H1 (cell line): ENCODE results near the gene OTUD3. TPM values are rescaled to one million over a fixed set of nuclear protein-coding genes. Genes with fewer than 3 reads are reported as not detected.

ENCODE experiments used
- CTCF ChIA-PET: fragments of 300-600 bp; sonication (Branson Sonifier 250); formaldehyde crosslinking; loops from one replicate; lab custom pipeline; 2021; ENCODE audit not compliant: partially characterized antibody; lab: Charles Lee
- POLR2A ChIA-PET: fragments of 300-600 bp; sonication (Branson Sonifier 250); formaldehyde crosslinking; loops from one replicate; lab custom pipeline; 2021; ENCODE audit warnings: inconsistent platforms; ENCODE audit not compliant: partially characterized antibody; lab: Charles Lee
- DNase-seq, 2 experiments: peaks; one replicate each; pipeline versions ENCODE4 v3.0.0 to v3.0.0-alpha.2; 2010 to 2022; ENCODE audit warnings: low spot score in 2 of 2, low read depth in 1 of 2, mixed read lengths in 1 of 2
- FAIRE-seq: peaks from 2 replicates; lab custom pipeline; 2011; peaks lifted over from hg19 to GRCh38; lab: Jason Lieb, UNC
- H2AFZ ChIP-seq: 2 replicates; pipeline ENCODE4 v1.8.1; 2012; ENCODE audit warnings: low read length, inconsistent platforms
- H2AK5ac ChIP-seq: 2 replicates; pipeline ENCODE4 v1.6.1; 2013; ENCODE audit warnings: low read depth, low read length
- H2BK120ac ChIP-seq: replicated peaks from 2 replicates; pipeline ENCODE3; 2013; ENCODE audit warnings: low read depth, low read length, inconsistent platforms
- H2BK12ac ChIP-seq: 2 replicates; pipeline ENCODE4 v1.6.1; 2013; ENCODE audit warnings: low read depth, low read length
- H2BK15ac ChIP-seq: 2 replicates; pipeline ENCODE4 v1.6.1; 2013; ENCODE audit warnings: low read length
- H2BK20ac ChIP-seq: 2 replicates; pipeline ENCODE4 v1.6.1; 2013; ENCODE audit warnings: low read length
- H2BK5ac ChIP-seq: 2 replicates; pipeline ENCODE4 v1.6.1; 2013; ENCODE audit warnings: low read depth, low read length
- H3K14ac ChIP-seq: 2 replicates; pipeline ENCODE4 v1.6.1; 2013; ENCODE audit warnings: inconsistent platforms; ENCODE audit not compliant: insufficient read length
- H3K18ac ChIP-seq: 2 replicates; pipeline ENCODE4 v1.6.1; 2013; ENCODE audit warnings: low read length; ENCODE audit errors: extremely low read depth
- H3K23ac ChIP-seq: 2 replicates; pipeline ENCODE4 v1.6.1; 2013; ENCODE audit warnings: inconsistent platforms; ENCODE audit not compliant: insufficient read length
- H3K23me2 ChIP-seq: 2 replicates; pipeline ENCODE4 v1.6.1; 2013; ENCODE audit warnings: low read depth, low read length
- H3K27ac ChIP-seq: 2 replicates; pipeline ENCODE4 v1.6.1; 2011; ENCODE audit warnings: low read depth, low read length, inconsistent platforms
- H3K27me3 ChIP-seq, 4 experiments: replicated peaks in 1 of 4; 1 replicate in 1 of 4; 2 replicates in 3 of 4; pipeline versions ENCODE4 v1.6.1 to v1.8.1; 2011 to 2013; ENCODE audit warnings: low read length in 3 of 4, mild to moderate bottlenecking in 3 of 4, inconsistent platforms in 2 of 4, mixed read lengths in 2 of 4, moderate library complexity in 1 of 4; ENCODE audit not compliant: control insufficient read depth in 3 of 4, insufficient read depth in 3 of 4; ENCODE audit errors: extremely low read depth in 1 of 4
- H3K36me3 ChIP-seq, 4 experiments: 2 replicates each; pipeline versions ENCODE4 v1.6.1 to v1.8.1; 2011 to 2013; ENCODE audit warnings: mild to moderate bottlenecking in 4 of 4, low read length in 3 of 4, moderate library complexity in 2 of 4, control low read depth in 1 of 4, inconsistent platforms in 1 of 4; ENCODE audit not compliant: insufficient read depth in 4 of 4, control insufficient read depth in 2 of 4
- H3K4ac ChIP-seq: replicated peaks from 2 replicates; pipeline ENCODE3; 2013; ENCODE audit warnings: low read length, low read depth, mixed read lengths, inconsistent platforms; ENCODE audit not compliant: insufficient read length
- H3K4me1 ChIP-seq, 4 experiments: replicated peaks in 1 of 4; 1 replicate in 1 of 4; 2 replicates in 3 of 4; pipeline versions ENCODE4 v1.6.1 to v1.8.1; 2011 to 2013; ENCODE audit warnings: low read length in 3 of 4, inconsistent platforms in 2 of 4, mixed read lengths in 1 of 4; ENCODE audit not compliant: insufficient read depth in 4 of 4, control insufficient read depth in 3 of 4
- H3K4me2 ChIP-seq, 2 experiments: 2 replicates each; pipeline versions ENCODE4 v1.6.1 to v1.8.1; 2011 to 2013; ENCODE audit warnings: low read depth in 2 of 2, low read length in 2 of 2, control low read depth in 1 of 2, inconsistent platforms in 1 of 2, mild to moderate bottlenecking in 1 of 2; ENCODE audit not compliant: insufficient read depth in 1 of 2
- H3K4me3 ChIP-seq, 4 experiments: fragments of 200-600, 300-600 bp in 1 of 4; sonication (generic), shearing (Covaris generic), sonication (Bioruptor Twin) in 1 of 4; 2 replicates each; pipeline versions ENCODE4 v1.5.1 to v1.8.1; 2011 to 2016; ENCODE audit warnings: low read length in 4 of 4, low read depth in 3 of 4, control low read depth in 2 of 4, inconsistent platforms in 2 of 4, mild to moderate bottlenecking in 2 of 4, mixed read lengths in 1 of 4, moderate library complexity in 1 of 4; ENCODE audit not compliant: insufficient read depth in 2 of 4; ENCODE audit errors: extremely low read depth in 1 of 4
- H3K56ac ChIP-seq: replicated peaks from 2 replicates; pipeline ENCODE3; 2013; ENCODE audit warnings: low read depth, mild to moderate bottlenecking, mixed read lengths, low read length, inconsistent platforms; ENCODE audit not compliant: insufficient read length
- H3K79me1 ChIP-seq: 2 replicates; pipeline ENCODE4 v1.6.1; 2013; ENCODE audit warnings: low read depth, low read length, control low read depth
- H3K79me2 ChIP-seq, 2 experiments: 2 replicates each; pipeline versions ENCODE4 v1.6.1 to v1.8.1; 2012 to 2013; ENCODE audit warnings: low read length in 2 of 2, mild to moderate bottlenecking in 2 of 2, inconsistent platforms in 1 of 2; ENCODE audit not compliant: insufficient read depth in 2 of 2, control insufficient read depth in 1 of 2
- H3K9ac ChIP-seq, 4 experiments: replicated peaks in 1 of 4; 1 replicate in 1 of 4; 2 replicates in 3 of 4; pipeline versions ENCODE4 v1.6.1 to v1.8.1; 2011 to 2013; ENCODE audit warnings: low read depth in 3 of 4, low read length in 3 of 4, control low read depth in 2 of 4, mild to moderate bottlenecking in 2 of 4, moderate library complexity in 2 of 4, inconsistent platforms in 1 of 4; ENCODE audit errors: extremely low read depth in 1 of 4
- H3K9me3 ChIP-seq, 2 experiments: 2 replicates each; pipeline versions ENCODE4 v1.6.1 to v1.8.1; 2012 to 2013; ENCODE audit warnings: mild to moderate bottlenecking in 2 of 2, moderate library complexity in 2 of 2, control low read depth in 1 of 2, inconsistent platforms in 1 of 2, low read depth in 1 of 2, low read length in 1 of 2, mixed read lengths in 1 of 2; ENCODE audit not compliant: insufficient read depth in 2 of 2
- H4K20me1 ChIP-seq, 2 experiments: replicated peaks in 1 of 2; 2 replicates each; pipeline versions ENCODE3 to v1.8.1; 2011 to 2013; ENCODE audit warnings: inconsistent platforms in 2 of 2, low read length in 2 of 2, mild to moderate bottlenecking in 1 of 2; ENCODE audit not compliant: insufficient read depth in 2 of 2, control insufficient read depth in 1 of 2
- H4K5ac ChIP-seq: 2 replicates; pipeline ENCODE4 v1.6.1; 2013; ENCODE audit warnings: low read length, low read depth, mixed read lengths, inconsistent platforms; ENCODE audit not compliant: insufficient read length
- H4K8ac ChIP-seq: 2 replicates; pipeline ENCODE4 v1.8.0; 2013; ENCODE audit warnings: mild to moderate bottlenecking, moderate library complexity, low read length, inconsistent platforms; ENCODE audit not compliant: insufficient read depth; ENCODE audit errors: extremely low read depth
- H4K91ac ChIP-seq: replicated peaks from 2 replicates; pipeline ENCODE3; 2013; ENCODE audit warnings: low read length, mixed read lengths, inconsistent platforms; ENCODE audit not compliant: insufficient read length
- CHD1 ChIP-seq: IDR thresholded peaks from 2 replicates; pipeline ENCODE4 v1.6.1; 2012; ENCODE audit warnings: low read depth, low read length, improper control_type of control experiment
- GTF2F1 ChIP-seq: IDR thresholded peaks from 2 replicates; pipeline ENCODE4 v1.6.1; 2012; ENCODE audit warnings: low read depth, low read length, improper control_type of control experiment, borderline replicate concordance
- HDAC2 ChIP-seq, 2 experiments: fragments of 300-600 bp in 1 of 2; sonication (generic) in 1 of 2; IDR thresholded peaks; 2 replicates each; pipeline ENCODE4 v1.6.1; 2011 to 2012; ENCODE audit warnings: low read depth in 2 of 2, low read length in 2 of 2, mild to moderate bottlenecking in 2 of 2, moderate library complexity in 2 of 2, borderline replicate concordance in 1 of 2, inconsistent platforms in 1 of 2
- HDAC6 ChIP-seq: IDR thresholded peaks from one replicate; pipeline ENCODE4 v1.7.1; 2012; ENCODE audit warnings: low read depth, mild to moderate bottlenecking, inconsistent platforms, low read length, moderate library complexity
- RAD21 ChIP-seq, 2 experiments: IDR thresholded peaks in 1 of 2; conservative IDR thresholded peaks in 1 of 2; 2 replicates each; pipeline ENCODE4 v1.6.1; 2011; ENCODE audit warnings: low read depth in 2 of 2, low read length in 2 of 2, improper control_type of control experiment in 1 of 2, inconsistent platforms in 1 of 2, mild to moderate bottlenecking in 1 of 2, moderate library complexity in 1 of 2
- RFX5 ChIP-seq: IDR thresholded peaks from 2 replicates; pipeline ENCODE4 v1.6.1; 2011; ENCODE audit warnings: low read depth, low read length, improper control_type of control experiment, borderline replicate concordance
- SIN3A ChIP-seq, 2 experiments: IDR thresholded peaks in 1 of 2; conservative IDR thresholded peaks in 1 of 2; 2 replicates each; pipeline ENCODE4 v1.6.1; 2011 to 2012; ENCODE audit warnings: low read length in 2 of 2, improper control_type of control experiment in 1 of 2, low read depth in 1 of 2, mild to moderate bottlenecking in 1 of 2
- TAF1 ChIP-seq: IDR thresholded peaks from 2 replicates; pipeline ENCODE4 v1.6.1; 2011; ENCODE audit warnings: mild to moderate bottlenecking, low read depth, low read length
- TEAD4 ChIP-seq: IDR thresholded peaks from 2 replicates; pipeline ENCODE4 v1.6.1; 2012; ENCODE audit warnings: low read depth, low read length, inconsistent platforms, mixed read lengths
- WGBS, 2 experiments: shearing (Covaris generic) in 1 of 2; methylation state at CpG; one replicate each; pipeline versions ENCODE4 v1.1.6 to v1.1.7; 2013 to 2015; ENCODE audit warnings: low lambda C conversion rate in 2 of 2, mixed read lengths in 2 of 2, inconsistent platforms in 1 of 2, low coverage in 1 of 2, missing lambda C conversion rate in 1 of 2; ENCODE audit not compliant: insufficient replicate concordance in 2 of 2, insufficient coverage in 1 of 2, insufficient read length in 1 of 2; ENCODE audit errors: extremely low coverage in 1 of 2, missing lambda C conversion rate in 1 of 2; 5-methylcytosine and 5-hydroxymethylcytosine counted together
- polyA plus RNA-seq, 7 experiments: library from polyadenylated mRNA; depleted of rRNA in 3 of 7; stranded (reverse) in 5 of 7; unstranded in 2 of 7; fragments of >200 nt in 5 of 7; fragments of 200-250 nt in 2 of 7; gene quantifications; 1 replicate in 5 of 7; 2 replicates in 1 of 7; 4 replicates in 1 of 7; pipeline versions ENCODE4 v1.2.1 to v1.2.3, GENCODE V29; 2011 to 2013; ENCODE audit warnings: missing spikeins in 2 of 7, mixed read lengths in 2 of 7
- total RNA-seq: library from RNA; stranded (reverse); fragmentation: NEBNext Ultra II Directional; extraction: Animal tissue kit (Norgen Biotek cat#: 25700); gene quantifications from 2 replicates; pipeline ENCODE4 v1.2.1, GENCODE V29; 2021

Gene OTUD3
- total and polyA plus RNA-seq, 2 of the 8 experiments (the other 6 are each of a cell fraction or from before 2014, with no cell fraction given), result 6.3 to 11.9 TPM

DNA sequence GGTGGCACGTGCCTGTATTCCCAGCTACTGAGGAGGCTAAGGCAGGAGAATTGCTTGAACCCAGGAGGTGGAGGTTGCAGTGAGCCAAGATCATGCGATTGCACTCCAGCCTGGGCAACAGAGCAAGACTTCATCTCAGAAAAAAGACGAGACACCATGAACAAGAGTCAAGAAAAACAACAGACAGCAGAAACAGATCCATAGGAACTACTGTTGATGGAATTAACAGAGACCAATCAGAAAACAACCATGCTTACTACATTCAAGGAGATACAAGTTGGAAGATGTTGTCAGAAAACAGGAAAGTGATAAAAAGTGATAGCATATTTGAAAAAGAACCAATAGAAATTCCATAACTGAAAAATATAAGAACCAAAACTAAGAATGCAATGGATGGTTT lies 19.3 kb upstream of the OTUD3 start:
- H3K23me2 ChIP-seq, result no peaks in the 10 kb centered on the region
- no peak overlapping the region for H2BK12ac ChIP-seq
- H4K91ac ChIP-seq, result no peak overlapping the region
- no peaks in the 10 kb centered on the region for H3K4me1 ChIP-seq
- ChIA-PET CTCF (no interaction called here), POLR2A (no interaction called here)
- H3K9me3 ChIP-seq, result no peaks in the 10 kb centered on the region
- no peak overlapping the region for H4K5ac ChIP-seq
- no peaks in the 10 kb centered on the region for H3K79me2 ChIP-seq
- H3K27me3 ChIP-seq, result 0 out of 7 replicates have a peak, but pooled peaks cover 0 to 2% (median 0%) of the 10 kb centered on the region in 4 experiments
- H4K20me1 ChIP-seq, result no peaks in the 10 kb centered on the region
- no peak for FAIRE-seq
- no peaks in the 10 kb centered on the region for H3K79me1 ChIP-seq
- H3K36me3 ChIP-seq, result no peaks in the 10 kb centered on the region
- no peak overlapping the region for H3K4me2 ChIP-seq
- no peak overlapping the region for H2AK5ac ChIP-seq
- no peak overlapping the region for H3K14ac ChIP-seq
- H3K18ac ChIP-seq, result no peak overlapping the region
- H2AFZ ChIP-seq, result no peak overlapping the region
- no peak overlapping the region for H3K4ac ChIP-seq
- no peak overlapping the region for H3K9ac ChIP-seq
- H2BK15ac ChIP-seq, result no peak overlapping the region
- no peak overlapping the region for H3K27ac ChIP-seq
- H3K4me3 ChIP-seq, result no peak overlapping the region
- H2BK20ac ChIP-seq, result no peak overlapping the region
- H2BK120ac ChIP-seq, result no peak overlapping the region
- no peak overlapping the region for H3K23ac ChIP-seq
- DNase-seq, result no peak
- H2BK5ac ChIP-seq, result no peak overlapping the region
- 91% methylated on average over 3 of the region's 3 CpGs; no CpG with 5 or more reads in 1 of the 2 experiments for WGBS, 2 experiments
- H3K56ac ChIP-seq, result no peak overlapping the region
- TF ChIP-seq GTF2F1 (no peak), RAD21 (IDR thresholded peaks at IDR 0.05 in 1 of 2, conservative IDR thresholded peaks at IDR 0.05 in 1 of 2; ENCODE audit: low read depth in 2 of 2, low read length in 2 of 2) (no peak), HDAC6 (no peak), HDAC2 (IDR thresholded peaks at IDR 0.05; ENCODE audit: borderline replicate concordance in 1 of 2, low read depth in 2 of 2, low read length in 2 of 2) (no peak), CHD1 (no peak), TAF1 (no peak), RFX5 (no peak), SIN3A (conservative IDR thresholded peaks at IDR 0.05 in 1 of 2, IDR thresholded peaks at IDR 0.05 in 1 of 2; ENCODE audit: low read depth in 1 of 2, low read length in 2 of 2) (no peak), TEAD4 (no peak)
- no peak overlapping the region for H4K8ac ChIP-seq
